Fibroblast of skin of right quadriceps (primary cell): ENCODE data around the gene CAGE1.
A peak's percentile ranks its signal among the peaks of the same experiment; 100 is the strongest.

Experiments
- DNase-seq: peaks from one replicate; pipeline ENCODE4 v3.0.0-alpha.2; 2013

Gene CAGE1

GRCh38 chr6:7389451-7390225, at the start of gene CAGE1, which contains the start of gene RIOK1:
CAGE1 (minus strand) TSS chr6:7389742; CDS start chr6:7387173, 2,569 bp downstream.
RIOK1 (plus strand) TSS chr6:7389808; CDS start chr6:7390003, 195 bp downstream.
- DNase-seq: peak; percentile 94

DNA sequence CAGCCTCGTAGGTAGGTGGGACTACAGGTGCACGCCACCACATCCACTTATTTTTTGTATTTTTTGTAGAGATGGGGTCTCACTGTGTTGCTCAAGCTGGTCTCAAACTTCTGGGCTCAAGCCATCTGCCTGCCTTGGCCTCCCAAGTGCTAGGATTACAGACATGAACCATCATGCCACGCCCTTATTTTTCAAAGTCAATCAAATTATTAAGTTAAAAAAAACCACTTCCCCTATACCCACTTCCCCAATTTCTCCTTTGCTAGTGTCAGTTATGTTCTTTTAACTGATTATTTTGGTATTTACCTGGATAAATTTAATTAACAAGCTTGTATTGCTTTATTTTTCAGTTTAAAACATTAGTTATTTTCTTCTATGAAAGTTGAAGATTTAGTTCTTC, 49.7 kb upstream of the CAGE1 start:
- no peak for DNase-seq

GRCh38 chr6:7438011-7438410, 48.5 kb upstream of the CAGE1 start:
- no peak for DNase-seq

DNA sequence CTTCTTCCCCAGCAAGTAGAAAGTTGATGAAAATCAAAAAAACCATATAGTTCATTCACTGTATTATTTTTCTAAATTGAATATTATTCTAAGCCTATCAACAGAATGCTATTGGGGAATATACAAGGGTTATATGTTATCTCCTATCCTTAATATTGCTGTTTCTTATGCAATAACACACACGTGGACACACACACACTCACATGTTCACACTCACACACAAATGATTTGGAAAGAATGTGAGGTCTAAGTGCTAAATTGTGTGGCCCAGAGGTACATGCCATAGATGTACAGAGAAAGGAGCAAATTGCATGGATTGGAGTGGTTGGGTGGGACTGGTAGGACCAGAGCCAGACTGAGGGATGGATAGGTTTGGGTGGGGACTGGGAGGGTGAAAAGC, 45.1 kb upstream of the CAGE1 start:
- no peak for DNase-seq

- no peak for DNase-seq
Observed at GRCh38 chr6:7433121-7433617, 43.6 kb upstream of the CAGE1 start.

- DNase-seq: no peak
Observed at GRCh38 chr6:7432391-7433120, 43.0 kb upstream of the CAGE1 start.

GRCh38 chr6:7431674-7432390, 42.3 kb upstream of the CAGE1 start:
- DNase-seq: peak; percentile 5

GRCh38 chr6:7431313-7431673, 41.8 kb upstream of the CAGE1 start:
- no peak for DNase-seq

- DNase-seq: no peak
Observed at GRCh38 chr6:7426447-7427169, 37.1 kb upstream of the CAGE1 start.

- no peak for DNase-seq
Observed at GRCh38 chr6:7425808-7426190, 36.3 kb upstream of the CAGE1 start.

DNA sequence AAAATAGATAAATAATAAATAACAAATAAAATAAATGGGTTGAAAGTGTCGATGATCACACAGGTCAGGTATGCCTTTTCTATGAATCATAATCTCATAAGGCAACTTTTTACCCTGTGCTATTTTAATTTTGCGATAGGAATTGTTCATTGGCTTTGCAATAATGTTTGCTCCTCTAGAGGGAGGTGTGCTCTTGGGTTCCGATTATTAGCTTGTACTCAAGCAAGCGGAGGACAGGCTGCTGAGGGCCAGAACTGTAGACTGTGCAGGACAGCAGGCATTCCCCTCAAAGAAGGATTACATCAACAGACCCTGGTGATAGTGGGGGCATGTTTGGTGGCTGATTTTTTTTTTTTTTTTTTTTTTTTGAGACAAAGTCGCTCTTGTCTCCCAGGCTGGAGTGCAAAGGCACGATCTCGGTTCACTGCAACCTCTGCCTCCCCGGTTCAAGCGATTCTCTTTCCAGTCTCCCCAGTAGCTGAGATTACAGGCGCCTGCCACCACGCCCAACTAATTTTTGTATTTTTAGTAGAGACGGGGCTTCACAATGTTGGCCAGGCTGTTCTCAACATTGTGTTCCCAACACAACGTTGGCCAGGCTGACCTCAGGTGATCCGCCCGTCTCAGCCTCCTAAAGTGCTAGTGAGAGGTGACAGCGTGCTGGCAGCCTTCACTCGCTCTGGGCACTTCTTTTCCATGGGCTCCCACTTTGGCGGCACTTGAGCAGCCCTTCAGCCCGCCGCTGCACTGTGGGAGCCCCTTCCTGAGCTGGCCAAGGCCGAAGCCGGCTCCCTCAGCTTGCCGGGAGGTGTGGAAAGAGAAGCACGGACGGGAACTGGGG, 35.6 kb upstream of the CAGE1 start:
- peak; percentile 50 for DNase-seq

GRCh38 chr6:7424058-7424457, 34.5 kb upstream of the CAGE1 start:
- no peak for DNase-seq

- DNase-seq: no peak
Observed at GRCh38 chr6:7421066-7421465, 31.5 kb upstream of the CAGE1 start.

DNA sequence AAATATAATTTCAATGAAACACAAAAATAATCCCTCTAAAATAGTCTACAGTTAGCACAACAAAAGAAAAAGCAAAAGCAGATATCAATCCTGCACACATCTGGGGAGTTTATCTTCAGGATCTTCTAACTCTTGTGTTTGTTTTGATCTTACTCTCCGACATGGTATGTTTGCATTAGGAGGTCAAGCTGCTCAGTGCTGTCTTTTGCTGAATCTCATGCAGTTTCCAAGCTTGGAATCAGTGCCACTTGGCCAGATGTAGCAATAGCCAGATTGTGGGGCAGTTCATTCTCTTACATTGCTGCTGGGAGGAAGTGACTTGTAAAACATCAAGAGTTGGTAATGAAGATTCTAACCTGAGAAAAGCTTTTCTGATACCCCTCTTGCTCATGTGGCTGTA, 29.5 kb upstream of the CAGE1 start:
- no peak for DNase-seq

DNA sequence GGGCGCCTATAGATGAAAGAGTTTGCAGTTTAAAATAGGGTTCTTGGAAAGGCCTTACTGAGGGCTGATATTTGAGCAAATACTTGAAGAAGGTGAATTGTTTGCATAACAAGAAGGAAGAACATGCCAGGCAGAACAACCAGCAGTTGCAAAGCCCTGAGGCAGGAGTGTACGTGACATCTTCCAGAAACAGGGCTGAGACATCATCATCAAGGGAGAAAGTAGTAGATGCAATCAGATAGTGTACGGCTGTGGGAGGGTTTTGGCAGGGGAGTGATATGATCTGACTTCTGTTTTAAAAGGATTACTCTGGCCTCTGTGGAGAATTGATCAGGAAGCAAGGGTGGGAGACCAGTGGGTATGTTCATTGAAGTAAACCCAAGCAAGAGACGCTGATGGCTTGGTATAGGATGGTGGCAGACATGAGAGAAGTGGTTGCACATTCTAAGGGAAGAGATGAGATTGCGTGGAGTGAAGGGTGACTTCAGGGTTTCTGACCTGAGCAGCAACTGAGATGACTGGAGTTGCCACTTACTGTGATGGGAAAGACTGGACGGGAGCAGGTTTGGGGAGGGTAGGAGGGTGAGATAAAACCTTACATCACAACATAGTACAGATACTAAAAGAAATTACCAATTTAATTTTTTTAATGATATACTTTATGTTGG, 28.8 kb upstream of the CAGE1 start:
- no peak for DNase-seq

GRCh38 chr6:7417684-7418083, 28.1 kb upstream of the CAGE1 start:
- DNase-seq: no peak

DNA sequence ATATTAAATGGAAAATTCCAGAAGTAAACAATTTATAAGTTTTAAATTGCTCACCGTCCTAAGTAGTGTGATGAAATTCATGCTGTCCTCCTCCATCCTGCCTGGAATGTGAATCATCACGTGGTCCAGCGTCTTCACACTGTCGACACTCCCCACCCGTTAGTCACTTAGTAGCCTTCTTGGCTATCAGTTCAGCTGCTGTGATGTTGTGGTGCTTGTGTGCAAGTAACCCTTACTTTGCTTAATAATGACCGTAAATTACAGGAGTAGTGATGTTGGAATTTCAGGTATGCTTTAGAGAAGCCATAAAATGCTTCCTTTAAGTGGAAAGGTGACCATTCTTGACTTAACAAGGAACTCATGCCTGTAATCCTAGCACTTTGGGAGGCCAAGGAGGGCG, 25.3 kb upstream of the CAGE1 start:
- peak; percentile 78 for DNase-seq

DNA sequence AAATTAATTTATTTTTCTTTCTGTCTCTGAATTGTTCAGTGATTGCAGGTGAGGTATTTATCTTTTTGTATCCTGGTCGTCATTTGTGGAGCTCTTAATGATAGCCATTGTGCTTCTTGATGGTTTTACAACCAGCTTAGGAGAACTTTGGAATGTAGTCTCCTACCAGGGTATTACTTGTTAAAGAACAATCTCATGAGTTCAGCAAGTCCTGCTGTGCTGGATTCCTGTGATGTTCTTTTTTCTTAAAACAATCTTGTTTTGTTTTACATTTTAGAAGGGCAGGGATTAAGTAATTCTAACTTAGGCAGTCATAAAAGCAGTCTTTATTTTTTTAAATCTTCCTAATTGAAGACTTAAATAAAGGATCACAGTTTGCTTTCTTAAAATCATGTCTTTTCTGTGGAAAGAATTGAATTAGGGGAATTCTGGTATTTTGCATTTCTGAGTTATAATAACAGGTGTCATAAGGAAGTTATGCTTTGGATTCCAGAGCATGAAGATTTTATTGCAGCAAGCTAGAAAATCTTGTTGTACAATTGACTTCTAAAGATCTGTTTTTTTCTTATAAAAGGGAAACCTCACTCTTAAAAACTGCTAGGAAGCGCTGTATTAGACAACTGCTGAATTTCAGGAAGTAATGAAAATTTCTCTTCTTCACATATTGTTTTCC, 23.7 kb upstream of the CAGE1 start:
- no peak for DNase-seq

DNA sequence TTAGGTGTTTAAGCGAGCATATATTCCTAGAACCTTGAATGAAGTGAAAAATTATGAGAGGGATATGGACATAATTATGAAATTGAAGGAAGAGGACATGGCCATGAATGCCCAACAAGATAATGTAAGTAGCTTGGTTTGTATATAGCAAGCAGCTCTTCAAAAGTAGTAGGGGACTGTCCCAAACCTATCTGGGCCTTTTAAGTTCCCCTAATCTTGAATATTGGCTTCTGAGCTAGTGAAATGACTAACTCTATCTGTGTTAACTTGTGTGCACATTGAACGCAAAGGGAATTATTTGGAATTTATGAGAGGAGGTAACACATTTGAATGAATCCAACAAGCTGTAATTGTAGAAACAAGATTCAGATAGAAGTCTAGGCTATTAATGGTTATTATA, 21.8 kb upstream of the CAGE1 start:
- no peak for DNase-seq

DNA sequence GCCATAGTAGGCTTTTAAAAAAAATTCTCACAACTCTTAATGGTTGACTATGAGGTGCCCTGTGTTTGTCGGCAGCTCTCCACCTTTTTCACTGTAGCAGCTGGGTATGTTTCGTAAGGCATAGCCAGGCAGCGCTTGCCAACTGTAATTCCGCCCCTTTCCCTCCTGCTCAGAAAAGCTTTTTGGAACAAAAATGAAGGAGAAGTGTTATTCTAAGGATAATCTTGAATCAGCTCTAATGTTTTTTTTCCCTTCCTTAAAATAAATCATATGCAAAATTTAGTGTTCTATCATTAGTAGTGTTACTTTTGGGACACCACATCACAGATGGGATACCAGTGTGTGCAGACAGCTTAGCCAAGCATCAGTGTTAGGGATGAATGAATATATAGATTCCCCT, 21.3 kb upstream of the CAGE1 start:
- no peak for DNase-seq

- no peak for DNase-seq
Observed at GRCh38 chr6:7409740-7410139, 20.2 kb upstream of the CAGE1 start.
